Measurements from ENCODE around the gene ACAP1.

ACAP1 gene

GRCh38 chr17:7336240-7337175, at the start of gene ACAP1:
ACAP1 (plus strand) TSS chr17:7336529; CDS start chr17:7336735, 206 bp downstream.
- H3K27ac ChIP-seq, result peak within 1 kb of the TSS; percentile 50 to 83 (median 75); a peak in 20 of 22 replicates
- H3K4me3 ChIP-seq, result peak within 1 kb of the TSS; percentile 56 to 77 (median 63)
- H3K4me1 ChIP-seq, result peaks cover 64 to 90% (median 82%) of the 10 kb centered on the region in 10 experiments
- peak within 1 kb of the TSS; percentile 95 to 100 (median 99) for H3K4me2 ChIP-seq
- H4K20me1 ChIP-seq, result peaks cover 0 to 37% (median 0%) of the 10 kb centered on the region in 11 experiments; a peak in 6 of 22 replicates
- H3K9ac ChIP-seq, result peak within 1 kb of the TSS; percentile 67 to 78 (median 76)
- H3K9me3 ChIP-seq (replicated peaks in 1 of 11), result no peaks in the 10 kb centered on the region
- peaks cover 0 to 36% (median 6%) of the 10 kb centered on the region in 11 experiments; a peak in 15 of 22 replicates for H3K36me3 ChIP-seq
- no peak for TF ChIP-seq Cebpa-rat (IDR thresholded peaks at IDR 0.05)
- H3K27me3 ChIP-seq, result no peaks in the 10 kb centered on the region

GRCh38 chr17:7289256-7290032, 46.9 kb upstream of the ACAP1 start:
- Histone ChIP-seq H3K4me2 (no peak overlapping the region), H3K4me1 (peaks cover 0 to 29% (median 25%) of the 10 kb centered on the region in 10 experiments; a peak in 17 of 20 replicates), H3K9ac (no peak overlapping the region), H3K27me3 (peaks cover 32 to 53% (median 40%) of the 10 kb centered on the region in 11 experiments), H3K27ac (no peak overlapping the region), H3K36me3 (no peaks in the 10 kb centered on the region), H4K20me1 (peaks cover 0 to 11% (median 0%) of the 10 kb centered on the region in 11 experiments; a peak in 3 of 22 replicates), H3K9me3 (replicated peaks in 1 of 11) (no peaks in the 10 kb centered on the region), H3K4me3 (no peak overlapping the region)
- TF ChIP-seq Cebpa-rat (IDR thresholded peaks at IDR 0.05), result no peak

GRCh38 chr17:7290166-7290565, 46.2 kb upstream of the ACAP1 start:
- TF ChIP-seq Cebpa-rat (IDR thresholded peaks at IDR 0.05), result no peak
- no peaks in the 10 kb centered on the region for H3K9me3 ChIP-seq (replicated peaks in 1 of 11)
- no peak overlapping the region for H3K27ac ChIP-seq
- H4K20me1 ChIP-seq, result peaks cover 0 to 11% (median 0%) of the 10 kb centered on the region in 11 experiments; a peak in 3 of 22 replicates
- no peaks in the 10 kb centered on the region for H3K36me3 ChIP-seq
- peaks cover 4 to 33% (median 30%) of the 10 kb centered on the region in 10 experiments; a peak in 19 of 20 replicates for H3K4me1 ChIP-seq
- no peak overlapping the region for H3K4me3 ChIP-seq
- H3K4me2 ChIP-seq, result no peak overlapping the region
- no peak overlapping the region for H3K9ac ChIP-seq
- H3K27me3 ChIP-seq, result peaks cover 39 to 61% (median 47%) of the 10 kb centered on the region in 11 experiments

GRCh38 chr17:7290685-7291084, 45.6 kb upstream of the ACAP1 start:
- H3K27me3 ChIP-seq, result peaks cover 44 to 66% (median 52%) of the 10 kb centered on the region in 11 experiments
- no peaks in the 10 kb centered on the region for H3K36me3 ChIP-seq
- H3K4me3 ChIP-seq, result no peak overlapping the region
- H3K9me3 ChIP-seq (replicated peaks in 1 of 11), result no peaks in the 10 kb centered on the region
- H3K27ac ChIP-seq, result no peak overlapping the region
- no peak overlapping the region for H3K9ac ChIP-seq
- peaks cover 0 to 13% (median 0%) of the 10 kb centered on the region in 11 experiments; a peak in 3 of 22 replicates for H4K20me1 ChIP-seq
- no peak overlapping the region for H3K4me2 ChIP-seq
- no peak for TF ChIP-seq Cebpa-rat (IDR thresholded peaks at IDR 0.05)
- H3K4me1 ChIP-seq, result peaks cover 4 to 39% (median 36%) of the 10 kb centered on the region in 10 experiments; a peak in 19 of 20 replicates

GRCh38 chr17:7292194-7292593, 44.1 kb upstream of the ACAP1 start:
- Histone ChIP-seq H3K9me3 (replicated peaks in 1 of 11) (no peaks in the 10 kb centered on the region), H3K36me3 (no peaks in the 10 kb centered on the region), H3K4me2 (0 out of 22 replicates have a peak overlapping the region, but pooled peaks of 1 of the 11 experiments have one; percentile 2), H3K9ac (no peak overlapping the region), H4K20me1 (peaks cover 0 to 16% (median 0%) of the 10 kb centered on the region in 11 experiments; a peak in 3 of 22 replicates), H3K4me3 (no peak overlapping the region), H3K4me1 (peaks cover 15 to 41% (median 37%) of the 10 kb centered on the region in 10 experiments), H3K27me3 (peaks cover 51 to 81% (median 64%) of the 10 kb centered on the region in 11 experiments), H3K27ac (no peak overlapping the region)
- TF ChIP-seq Cebpa-rat (IDR thresholded peaks at IDR 0.05), result no peak

GRCh38 chr17:7292729-7293128, 43.6 kb upstream of the ACAP1 start:
- Histone ChIP-seq H3K27me3 (peaks cover 51 to 83% (median 63%) of the 10 kb centered on the region in 11 experiments), H4K20me1 (peaks cover 0 to 16% (median 0%) of the 10 kb centered on the region in 11 experiments; a peak in 3 of 22 replicates), H3K4me3 (no peak overlapping the region), H3K9me3 (replicated peaks in 1 of 11) (no peaks in the 10 kb centered on the region), H3K27ac (no peak overlapping the region), H3K9ac (no peak overlapping the region), H3K36me3 (no peaks in the 10 kb centered on the region), H3K4me2 (peak overlapping the region in 5 of 11 experiments; percentile 2 to 76 (median 14); a peak in 8 of 22 replicates), H3K4me1 (peaks cover 15 to 41% (median 37%) of the 10 kb centered on the region in 10 experiments)
- no peak for TF ChIP-seq Cebpa-rat (IDR thresholded peaks at IDR 0.05)

GRCh38 chr17:7293159-7293558, 43.2 kb upstream of the ACAP1 start:
- H3K27ac ChIP-seq, result no peak overlapping the region
- no peak for TF ChIP-seq Cebpa-rat (IDR thresholded peaks at IDR 0.05)
- peaks cover 51 to 79% (median 63%) of the 10 kb centered on the region in 11 experiments for H3K27me3 ChIP-seq
- H3K36me3 ChIP-seq, result no peaks in the 10 kb centered on the region
- H3K9ac ChIP-seq, result no peak overlapping the region
- H4K20me1 ChIP-seq, result peaks cover 0 to 16% (median 0%) of the 10 kb centered on the region in 11 experiments; a peak in 3 of 22 replicates
- H3K4me2 ChIP-seq, result peak overlapping the region in 5 of 11 experiments; percentile 2 to 76 (median 14); a peak in 7 of 22 replicates
- no peaks in the 10 kb centered on the region for H3K9me3 ChIP-seq (replicated peaks in 1 of 11)
- peaks cover 15 to 41% (median 37%) of the 10 kb centered on the region in 10 experiments for H3K4me1 ChIP-seq
- H3K4me3 ChIP-seq, result no peak overlapping the region

- no peak for TF ChIP-seq Cebpa-rat (IDR thresholded peaks at IDR 0.05)
- Histone ChIP-seq H4K20me1 (peaks cover 0 to 16% (median 0%) of the 10 kb centered on the region in 11 experiments; a peak in 3 of 22 replicates), H3K4me2 (peak overlapping the region in 9 of 11 experiments; percentile 76 to 90 (median 82); a peak in 14 of 22 replicates), H3K36me3 (no peaks in the 10 kb centered on the region), H3K4me1 (peaks cover 15 to 41% (median 37%) of the 10 kb centered on the region in 10 experiments), H3K27me3 (peaks cover 51 to 75% (median 63%) of the 10 kb centered on the region in 11 experiments), H3K27ac (no peak overlapping the region), H3K4me3 (no peak overlapping the region; a peak in 1 of 20 replicates), H3K9ac (no peak overlapping the region), H3K9me3 (replicated peaks in 1 of 11) (no peaks in the 10 kb centered on the region)
Measured at GRCh38 chr17:7293816-7294613, 42.3 kb upstream of the ACAP1 start.
